ENCODE data around the gene RNF208.

Gene RNF208

DNA sequence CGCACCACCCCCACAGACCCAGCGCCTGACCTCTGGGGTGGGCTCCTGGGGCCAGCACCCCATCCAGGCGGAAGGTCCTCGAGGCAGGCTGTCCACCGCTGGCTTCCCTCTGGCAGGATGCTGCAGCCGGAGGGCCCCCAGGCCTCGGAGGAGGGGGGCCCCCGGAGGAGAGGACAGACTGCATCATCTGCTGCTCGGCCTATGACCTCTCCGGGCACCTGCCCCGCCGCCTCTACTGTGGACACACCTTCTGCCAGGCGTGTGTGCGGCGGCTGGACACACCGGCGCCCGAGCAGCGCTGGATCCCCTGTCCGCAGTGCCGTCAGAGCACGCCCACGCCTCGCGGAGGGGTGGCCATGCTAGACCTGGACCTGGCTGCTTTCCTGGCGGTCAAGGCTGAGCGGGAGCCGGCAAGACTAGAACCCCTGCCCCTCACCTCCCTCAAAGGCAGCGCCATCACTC, 6.5 kb upstream of the RNF208 start:
- H3K4me1 ChIP-seq (ENCODE audit: insufficient read depth, low read length): peaks cover 5% of the 10 kb centered on the region
- no peak overlapping the region for H3K27ac ChIP-seq (ENCODE audit: low read depth, low read length)
- peaks cover 4 to 64% of the 10 kb centered on the region in 2 donors for H3K27me3 ChIP-seq (ENCODE audit: control insufficient read depth in 1 of 2, insufficient read depth in 2 of 2, low read length in 2 of 2)
- H3K36me3 ChIP-seq (ENCODE audit: insufficient read depth, low read length): no peaks in the 10 kb centered on the region
- H3K9ac ChIP-seq (ENCODE audit: low read length): no peak overlapping the region
- no peak overlapping the region for H3K4me3 ChIP-seq (ENCODE audit: low read depth in 1 of 2, low read length in 2 of 2)
- H3K9me3 ChIP-seq (ENCODE audit: low read length): no peaks in the 10 kb centered on the region

DNA sequence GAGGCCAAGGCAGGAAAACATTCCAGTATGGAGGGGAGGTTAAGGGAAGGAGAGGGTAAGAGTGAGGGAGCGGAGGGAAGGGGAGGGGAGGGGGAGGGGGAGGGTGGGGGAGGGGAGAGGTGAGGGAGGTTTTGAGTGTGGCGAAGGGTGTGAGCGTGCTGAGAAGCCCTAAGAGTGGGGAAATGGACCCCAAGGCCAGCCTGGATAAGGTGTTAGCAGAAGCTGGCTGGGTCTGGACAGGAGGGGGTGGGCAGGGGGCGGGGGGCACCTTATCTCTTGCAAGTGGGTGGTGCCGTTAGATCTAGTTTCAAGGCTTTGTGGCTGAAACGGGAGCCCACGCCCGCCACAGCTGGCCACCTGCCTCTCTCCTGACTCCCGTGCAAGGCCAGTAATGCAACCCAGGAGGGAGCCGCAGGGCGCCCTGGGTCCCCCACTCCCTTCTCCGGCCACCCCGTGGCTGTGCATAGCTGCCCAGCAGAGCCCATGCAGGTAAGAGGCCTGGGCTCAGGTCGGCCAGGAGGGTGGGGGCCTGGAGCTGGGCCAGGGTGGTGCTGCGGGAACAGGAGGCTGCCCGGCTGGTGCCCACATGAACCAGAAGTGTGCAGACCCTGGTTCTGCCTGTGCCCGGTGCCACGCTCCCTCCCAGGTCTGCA, 5.9 kb upstream of the RNF208 start:
- Histone ChIP-seq H3K27ac (ENCODE audit: low read depth, low read length) (no peak overlapping the region), H3K9me3 (ENCODE audit: low read length) (no peaks in the 10 kb centered on the region), H3K4me1 (ENCODE audit: insufficient read depth, low read length) (peaks cover 5% of the 10 kb centered on the region), H3K27me3 (ENCODE audit: control insufficient read depth in 1 of 2, insufficient read depth in 2 of 2, low read length in 2 of 2) (peaks cover 4 to 59% of the 10 kb centered on the region in 2 donors), H3K9ac (ENCODE audit: low read length) (no peak overlapping the region), H3K4me3 (ENCODE audit: low read depth in 1 of 2, low read length in 2 of 2) (no peak overlapping the region), H3K36me3 (ENCODE audit: insufficient read depth, low read length) (no peaks in the 10 kb centered on the region)

DNA sequence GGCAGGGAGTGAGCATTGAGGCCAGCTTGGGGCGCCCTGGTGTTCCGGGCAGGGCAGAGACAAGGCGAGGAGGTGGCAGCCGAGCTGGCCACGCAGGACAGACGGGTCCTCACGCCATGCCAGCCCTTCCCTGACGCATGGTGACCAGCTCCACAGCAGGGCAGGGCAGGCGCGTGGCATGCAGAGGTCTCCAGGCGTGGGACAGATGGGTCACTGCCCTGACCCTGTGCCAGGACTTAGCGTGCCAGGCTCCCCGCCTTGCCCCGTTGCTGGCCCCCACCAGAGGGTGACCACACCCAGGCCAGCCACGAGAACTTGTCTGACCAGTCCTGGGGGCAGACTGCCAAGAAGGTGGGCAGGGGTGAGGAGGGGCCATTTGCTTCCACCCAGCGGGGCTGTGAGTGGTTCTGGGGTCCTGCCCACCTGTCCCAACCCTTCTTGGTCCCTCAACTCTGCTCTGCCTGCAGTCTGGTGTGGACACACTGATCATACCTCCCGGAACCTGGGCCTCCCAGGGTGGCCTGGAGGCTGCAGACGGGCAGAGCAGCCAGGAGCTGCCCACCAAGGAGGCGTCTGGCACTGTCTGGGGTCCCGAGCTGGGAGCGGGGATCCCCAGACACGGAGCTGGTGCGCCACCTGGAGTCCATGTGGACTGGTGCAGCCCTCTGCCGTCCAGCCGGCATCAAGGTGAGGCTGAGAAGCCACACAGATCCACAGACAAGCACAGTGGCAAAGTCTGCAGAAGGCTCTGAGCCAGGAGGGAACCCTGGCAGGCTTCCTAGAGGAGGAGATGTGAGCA, 5.2 kb upstream of the RNF208 start, which contains the start of gene RNF224:
TSS of gene RNF224 (plus strand) at position 449 of the 799 bp plus-strand sequence. CDS start 834 bp downstream, outside the sequence.
- H3K9ac ChIP-seq (ENCODE audit: low read length): no peak within 1 kb of the TSS

DNA sequence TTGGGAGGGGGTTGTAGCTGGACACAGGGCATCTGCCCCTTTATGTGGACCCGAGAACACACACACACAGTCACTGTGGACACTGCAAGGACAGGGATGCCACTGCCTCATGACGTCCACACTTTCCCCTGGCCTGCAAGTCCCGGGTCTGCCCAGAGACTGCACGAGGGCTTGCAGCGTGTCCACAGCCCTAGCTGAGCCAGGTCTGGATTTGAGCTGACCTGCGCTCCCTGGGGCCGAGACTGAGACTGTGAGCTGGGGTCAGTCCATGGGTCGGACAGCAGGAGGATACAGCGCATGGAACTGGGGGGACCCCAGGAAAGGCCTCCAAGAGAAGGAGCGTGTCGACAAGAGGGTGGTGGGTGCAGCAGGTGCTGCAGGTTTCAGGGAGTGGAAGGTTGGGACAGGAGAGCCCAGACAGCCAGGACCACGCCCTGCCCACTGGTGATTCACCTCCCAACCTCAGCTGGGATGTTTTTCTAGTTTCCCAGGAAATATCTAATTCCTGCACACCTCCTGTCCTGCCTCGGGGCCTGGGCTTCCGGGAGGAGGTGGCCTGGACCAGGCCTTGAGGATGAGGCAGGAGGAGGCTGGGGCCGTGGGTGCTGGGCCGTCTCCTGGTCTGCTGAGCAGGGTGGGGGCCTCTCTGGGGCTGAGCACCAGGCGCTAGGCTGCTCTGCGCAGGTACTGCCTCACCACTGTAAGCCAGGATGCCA, 4.5 kb upstream of the RNF208 start:
- H3K9me3 ChIP-seq (ENCODE audit: low read length): no peaks in the 10 kb centered on the region
- H3K27me3 ChIP-seq (ENCODE audit: control insufficient read depth in 1 of 2, insufficient read depth in 2 of 2, low read length in 2 of 2): peaks cover 4 to 45% of the 10 kb centered on the region in 2 donors
- no peaks in the 10 kb centered on the region for H3K36me3 ChIP-seq (ENCODE audit: insufficient read depth, low read length)
- H3K9ac ChIP-seq (ENCODE audit: low read length): no peak overlapping the region
- no peak overlapping the region for H3K27ac ChIP-seq (ENCODE audit: low read depth, low read length)
- H3K4me3 ChIP-seq (ENCODE audit: low read depth in 1 of 2, low read length in 2 of 2): no peak overlapping the region
- peaks cover 5% of the 10 kb centered on the region for H3K4me1 ChIP-seq (ENCODE audit: insufficient read depth, low read length)

More for the DNA sequence above, 5.2 kb upstream of the RNF208 start, which contains the start of gene RNF224:
- no peak within 1 kb of the TSS for H3K4me3 ChIP-seq (ENCODE audit: low read depth in 1 of 2, low read length in 2 of 2)
- no peak within 1 kb of the TSS for H3K27ac ChIP-seq (ENCODE audit: low read depth, low read length)
- H3K36me3 ChIP-seq (ENCODE audit: insufficient read depth, low read length): no peaks in the 10 kb centered on the region
- H3K27me3 ChIP-seq (ENCODE audit: control insufficient read depth in 1 of 2, insufficient read depth in 2 of 2, low read length in 2 of 2): peaks cover 4 to 52% of the 10 kb centered on the region in 2 donors
- H3K4me1 ChIP-seq (ENCODE audit: insufficient read depth, low read length): peaks cover 5% of the 10 kb centered on the region
- H3K9me3 ChIP-seq (ENCODE audit: low read length): no peaks in the 10 kb centered on the region

DNA sequence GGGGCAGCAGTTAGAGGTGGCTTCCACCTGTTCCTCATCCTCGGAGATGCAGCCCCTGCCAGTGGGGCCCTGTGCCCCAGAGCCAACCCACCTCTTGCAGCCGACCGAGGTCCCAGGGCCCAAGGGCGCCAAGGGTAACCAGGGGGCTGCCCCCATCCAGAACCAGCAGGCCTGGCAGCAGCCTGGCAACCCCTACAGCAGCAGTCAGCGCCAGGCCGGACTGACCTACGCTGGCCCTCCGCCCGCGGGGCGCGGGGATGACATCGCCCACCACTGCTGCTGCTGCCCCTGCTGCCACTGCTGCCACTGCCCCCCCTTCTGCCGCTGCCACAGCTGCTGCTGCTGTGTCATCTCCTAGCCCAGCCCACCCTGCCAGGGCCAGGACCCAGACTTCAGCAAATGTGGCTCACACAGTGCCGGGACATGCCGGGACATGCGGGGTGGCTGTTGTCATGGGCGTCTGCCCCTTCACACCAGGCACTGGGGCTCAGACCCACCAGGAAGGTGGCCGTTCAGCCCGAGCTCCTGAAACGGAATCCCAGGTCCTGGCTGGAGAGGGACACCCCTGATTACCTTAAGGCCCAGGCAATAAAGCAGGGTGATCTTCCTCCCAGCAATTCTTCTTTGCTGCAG, 3.8 kb upstream of the RNF208 start:
- H3K27ac ChIP-seq (ENCODE audit: low read depth, low read length): no peak overlapping the region
- no peak overlapping the region for H3K9ac ChIP-seq (ENCODE audit: low read length)
- H3K36me3 ChIP-seq (ENCODE audit: insufficient read depth, low read length): no peaks in the 10 kb centered on the region
- H3K9me3 ChIP-seq (ENCODE audit: low read length): no peaks in the 10 kb centered on the region
- H3K27me3 ChIP-seq (ENCODE audit: control insufficient read depth in 1 of 2, insufficient read depth in 2 of 2, low read length in 2 of 2): peaks cover 3 to 38% of the 10 kb centered on the region in 2 donors
- no peak overlapping the region for H3K4me3 ChIP-seq (ENCODE audit: low read depth in 1 of 2, low read length in 2 of 2)
- peaks cover 5% of the 10 kb centered on the region for H3K4me1 ChIP-seq (ENCODE audit: insufficient read depth, low read length)

DNA sequence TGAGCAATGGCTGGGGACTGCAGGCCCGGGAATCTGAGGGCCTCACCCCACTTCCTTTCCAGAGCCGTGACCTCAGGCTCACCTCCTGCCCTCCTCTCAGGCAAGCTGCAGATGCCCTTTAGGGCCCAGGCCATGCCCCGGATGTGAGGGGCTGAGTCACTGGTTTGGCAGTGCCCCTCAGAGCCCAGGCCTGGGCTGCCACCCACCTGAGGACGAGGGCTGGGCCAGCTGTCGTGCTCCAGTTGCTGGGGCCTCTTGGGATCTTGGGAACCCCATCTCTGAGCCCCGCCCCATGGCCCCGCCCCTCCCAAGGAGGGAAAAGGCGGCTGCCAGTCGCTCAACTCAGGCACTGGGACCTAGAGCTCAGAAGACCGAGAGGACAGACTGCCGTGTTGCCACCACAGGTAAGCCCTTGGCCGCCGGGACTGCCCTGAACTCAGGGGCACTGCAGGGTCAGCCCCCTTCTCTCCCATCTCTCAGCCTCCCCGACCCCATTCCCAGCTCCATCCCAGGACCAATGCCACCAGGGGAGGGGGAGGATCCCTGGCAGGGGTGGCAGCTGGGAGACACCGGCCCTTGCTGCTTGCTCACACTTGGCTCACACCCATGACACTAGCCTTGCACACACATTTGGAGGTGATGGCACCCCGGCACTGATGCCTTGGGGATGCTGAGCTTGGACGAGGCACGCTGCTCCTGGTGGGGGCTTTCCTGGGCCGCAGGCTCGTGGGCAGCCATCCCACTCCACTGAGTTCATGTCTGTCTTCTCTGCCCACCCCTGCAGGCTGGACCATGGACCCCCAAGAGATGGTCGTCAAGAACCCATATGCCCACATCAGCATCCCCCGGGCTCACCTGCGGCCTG, 3.0 kb upstream of the RNF208 start, which contains the start of gene CYSRT1:
TSS of gene CYSRT1 (plus strand) at position 345 of the 865 bp plus-strand sequence. CDS start at position 793, 448 bp downstream.
- Histone ChIP-seq H3K36me3 (ENCODE audit: insufficient read depth, low read length) (no peaks in the 10 kb centered on the region), H3K9ac (ENCODE audit: low read length) (peak within 1 kb of the TSS; percentile 78), H3K27ac (ENCODE audit: low read depth, low read length) (peak within 1 kb of the TSS; percentile 86), H3K4me1 (ENCODE audit: insufficient read depth, low read length) (peaks cover 5% of the 10 kb centered on the region), H3K9me3 (ENCODE audit: low read length) (no peaks in the 10 kb centered on the region), H3K27me3 (ENCODE audit: control insufficient read depth in 1 of 2, insufficient read depth in 2 of 2, low read length in 2 of 2) (peaks cover 0 to 31% of the 10 kb centered on the region in 2 donors), H3K4me3 (ENCODE audit: low read depth in 1 of 2, low read length in 2 of 2) (peak within 1 kb of the TSS; percentile 73 to 84)

DNA sequence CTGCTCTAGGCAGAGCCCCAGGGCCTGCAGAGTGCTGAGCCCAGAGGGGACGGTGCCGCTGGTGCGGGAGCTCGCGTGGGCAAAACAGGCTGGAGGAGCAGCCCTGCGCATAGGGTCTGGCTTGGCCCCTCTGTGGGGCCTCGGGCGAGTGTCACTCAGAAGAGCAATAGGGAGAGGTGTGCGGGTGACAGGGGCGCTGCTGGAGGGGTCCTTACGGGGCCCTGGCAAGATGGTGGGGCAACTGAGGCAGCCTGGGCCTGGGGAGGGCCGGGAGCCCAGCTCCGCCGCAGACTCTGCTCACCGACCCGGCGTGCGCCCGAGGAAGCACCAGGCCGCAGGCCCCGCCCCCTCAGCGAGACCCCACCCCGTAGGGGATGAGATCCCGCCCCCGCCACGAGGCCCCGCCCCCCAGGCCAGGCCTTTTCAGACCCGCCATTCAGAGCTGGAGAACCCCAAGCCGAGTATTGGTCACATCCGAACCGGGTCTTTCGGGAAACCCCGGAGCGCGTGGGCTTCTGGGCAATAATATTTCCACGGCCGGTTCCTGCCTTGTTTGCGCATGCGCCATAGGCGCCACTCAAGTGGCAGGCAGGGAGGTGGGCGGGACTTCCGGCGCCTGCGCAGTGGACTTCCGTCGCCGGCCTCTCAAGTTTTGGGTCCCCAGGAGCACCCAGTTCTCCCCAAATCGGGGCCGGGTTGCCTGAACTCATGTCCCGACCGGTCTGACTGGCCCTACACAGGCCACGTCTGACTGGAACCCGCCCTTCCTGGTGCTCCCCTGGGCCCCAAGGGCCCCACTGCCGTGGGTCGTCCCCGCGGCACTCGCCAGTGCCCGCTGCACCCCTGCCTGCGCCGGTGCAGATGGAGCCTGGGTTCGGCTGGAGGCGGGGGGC, 1.3 kb upstream of the RNF208 start:
- Histone ChIP-seq H3K4me3 (ENCODE audit: low read depth in 1 of 2, low read length in 2 of 2) (peak overlapping the region; percentile 73 to 84), H3K9me3 (ENCODE audit: low read length) (no peaks in the 10 kb centered on the region), H3K27me3 (ENCODE audit: control insufficient read depth in 1 of 2, insufficient read depth in 2 of 2, low read length in 2 of 2) (peaks cover 0 to 14% of the 10 kb centered on the region in 2 donors), H3K27ac (ENCODE audit: low read depth, low read length) (peak overlapping the region; percentile 86), H3K9ac (ENCODE audit: low read length) (peak overlapping the region; percentile 78), H3K36me3 (ENCODE audit: insufficient read depth, low read length) (no peaks in the 10 kb centered on the region), H3K4me1 (ENCODE audit: insufficient read depth, low read length) (peaks cover 5% of the 10 kb centered on the region)

DNA sequence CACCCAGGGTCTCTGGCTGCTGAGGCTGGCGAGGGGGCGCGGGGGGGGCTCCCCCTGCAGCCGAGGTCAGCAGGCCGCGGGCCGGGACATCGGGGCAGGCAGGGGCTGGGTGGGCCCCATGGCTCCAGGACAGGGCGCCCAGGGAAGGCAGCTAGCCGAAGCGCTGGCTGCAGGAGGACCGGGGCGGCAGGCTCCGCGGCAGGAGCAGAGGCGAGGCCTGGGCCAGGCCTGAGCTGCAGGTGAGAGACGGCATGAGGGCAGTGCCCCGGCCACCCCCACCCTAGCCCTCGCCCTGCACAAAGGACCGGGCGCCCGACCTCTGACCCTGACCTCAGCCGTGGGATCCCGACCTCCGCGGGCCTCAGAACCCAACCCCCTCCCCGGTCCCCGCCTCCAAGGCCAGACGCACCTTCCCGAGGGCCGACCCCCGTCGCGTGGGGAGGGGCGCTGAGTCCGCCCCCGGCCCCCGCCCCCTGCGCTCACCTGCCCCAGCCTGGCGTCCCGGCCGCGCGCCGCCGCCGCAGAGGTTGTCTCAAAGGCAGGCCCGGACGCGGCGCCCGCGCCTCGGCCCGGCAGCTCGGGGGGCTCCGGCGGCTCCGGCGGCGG, 431 bp downstream of the RNF208 start:
- H3K27me3 ChIP-seq (ENCODE audit: control insufficient read depth in 1 of 2, insufficient read depth in 2 of 2, low read length in 2 of 2): no peaks in the 10 kb centered on the region
- H3K9me3 ChIP-seq (ENCODE audit: low read length): no peaks in the 10 kb centered on the region
- peaks cover 5% of the 10 kb centered on the region for H3K4me1 ChIP-seq (ENCODE audit: insufficient read depth, low read length)
- peak overlapping the region in 1 of 2 donors; percentile 31 for H3K4me3 ChIP-seq (ENCODE audit: low read depth in 1 of 2, low read length in 2 of 2)
- H3K9ac ChIP-seq (ENCODE audit: low read length): no peak overlapping the region
- H3K36me3 ChIP-seq (ENCODE audit: insufficient read depth, low read length): no peaks in the 10 kb centered on the region
- H3K27ac ChIP-seq (ENCODE audit: low read depth, low read length): no peak overlapping the region

DNA sequence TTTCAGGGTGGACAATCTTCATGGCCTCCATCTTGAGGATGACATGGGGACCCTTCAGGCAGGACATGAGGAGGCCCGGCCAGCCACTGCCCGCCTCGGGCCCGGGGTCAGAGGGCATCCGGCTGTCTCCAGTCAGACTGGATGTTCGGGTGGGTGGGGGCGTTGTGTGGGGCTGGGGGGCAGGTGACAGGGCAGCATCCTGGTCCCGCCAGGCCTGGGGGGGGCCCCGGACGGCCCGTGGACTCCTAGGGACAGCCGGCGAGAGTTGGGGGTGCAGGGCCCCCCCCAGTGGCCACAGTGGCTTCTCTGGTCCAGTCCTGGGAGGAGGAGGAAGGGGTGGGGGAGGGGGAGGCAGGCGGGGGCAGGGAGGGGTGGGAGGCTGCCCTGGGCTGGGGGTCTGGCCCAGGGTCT, 940 bp downstream of the RNF208 start:
- no peak overlapping the region for H3K27ac ChIP-seq (ENCODE audit: low read depth, low read length)
- no peak overlapping the region for H3K9ac ChIP-seq (ENCODE audit: low read length)
- no peaks in the 10 kb centered on the region for H3K36me3 ChIP-seq (ENCODE audit: insufficient read depth, low read length)
- no peaks in the 10 kb centered on the region for H3K27me3 ChIP-seq (ENCODE audit: control insufficient read depth in 1 of 2, insufficient read depth in 2 of 2, low read length in 2 of 2)
- H3K4me1 ChIP-seq (ENCODE audit: insufficient read depth, low read length): peaks cover 5% of the 10 kb centered on the region
- H3K4me3 ChIP-seq (ENCODE audit: low read depth in 1 of 2, low read length in 2 of 2): no peak overlapping the region
- H3K9me3 ChIP-seq (ENCODE audit: low read length): no peaks in the 10 kb centered on the region

All from muscle layer of colon (tissue), 2 donors.